Esophagus squamous epithelium (tissue), 4 donors: ENCODE measurements around the gene RGS18.

Experiments used
- CTCF ChIP-seq, 6 experiments: fragments of 450-650 bp in 4 of 6; fragments of 200-600 bp in 2 of 6; sonication (generic) in 2 of 6; IDR thresholded peaks; one replicate each; pipeline ENCODE4 v1.5.1; 2016 to 2019; ENCODE audit warnings: antibody characterized with exemption in 6 of 6, mild to moderate bottlenecking in 4 of 6, moderate library complexity in 4 of 6
- POLR2A ChIP-seq, 4 donors: fragments of 450-650 bp; IDR thresholded peaks; one replicate each; pipeline ENCODE4 v1.6.1; 2017; ENCODE audit warnings: antibody characterized with exemption in 4 of 4, mild to moderate bottlenecking in 4 of 4, moderate library complexity in 3 of 4

GRCh38 chr1:192162376-192162775 is 4.1 kb downstream of the RGS18 start:
- no peak for TF ChIP-seq POLR2A (IDR thresholded peaks at IDR 0.05)
- no peak for TF ChIP-seq CTCF (IDR thresholded peaks at IDR 0.05)
